Endothelial cell of umbilical vein (primary cell): ENCODE data around the gene ZC4H2. TPM values are rescaled to one million over a fixed set of nuclear protein-coding genes. Genes with fewer than 3 reads are reported as not detected.

Source experiments
- BruUV-seq: library from RNA; stranded (reverse); fragments of 400-500 nt; replicated peaks from 2 replicates; lab custom pipeline; 2021; lab: Mats Ljungman, UMichigan
- CTCF ChIA-PET: fragments of 300-600, 350-600 bp; sonication (Branson Sonifier 250); formaldehyde crosslinking; loops from one replicate; lab custom pipeline; 2021; ENCODE audit warnings: antibody characterized with exemption, inconsistent platforms; lab: Charles Lee
- POLR2A ChIA-PET: fragments of 300-600, 350-600 bp; sonication (Branson Sonifier 250); formaldehyde crosslinking; loops from one replicate; lab custom pipeline; 2021; ENCODE audit warnings: antibody characterized with exemption, inconsistent platforms; lab: Charles Lee
- DNase-seq: peaks from one replicate; pipeline ENCODE4 v3.0.0-alpha.2; 2011; ENCODE audit warnings: low read depth, low spot score
- FAIRE-seq: peaks from 2 replicates; lab custom pipeline; 2011; peaks lifted over from hg19 to GRCh38; lab: Jason Lieb, UNC
- H2AFZ ChIP-seq: 2 replicates; pipeline ENCODE4 v1.6.0; 2012; ENCODE audit warnings: low read depth, low read length, control low read depth, inconsistent platforms
- H3K27ac ChIP-seq: 2 replicates; pipeline ENCODE4 v1.5.1; 2011; ENCODE audit warnings: low read depth, mild to moderate bottlenecking, control low read depth, low read length, moderate library complexity; ENCODE audit not compliant: insufficient read depth
- H3K27me3 ChIP-seq, 2 experiments: 2 replicates each; pipeline versions ENCODE4 v1.6.0 to v1.6.1; 2011; ENCODE audit warnings: low read length in 2 of 2, mixed read lengths in 1 of 2; ENCODE audit not compliant: control insufficient read depth in 2 of 2, insufficient read depth in 2 of 2
- H3K36me3 ChIP-seq, 2 experiments: 2 replicates in 1 of 2; 3 replicates in 1 of 2; pipeline ENCODE4 v1.5.1; 2011; ENCODE audit warnings: low read length in 2 of 2, mild to moderate bottlenecking in 1 of 2, moderate library complexity in 1 of 2; ENCODE audit not compliant: control insufficient read depth in 2 of 2, insufficient read depth in 2 of 2; ENCODE audit errors: extremely low read depth in 1 of 2
- H3K4me1 ChIP-seq: 3 replicates; pipeline ENCODE4 v1.5.1; 2011; ENCODE audit warnings: mild to moderate bottlenecking, low read length; ENCODE audit not compliant: control insufficient read depth, insufficient read depth; ENCODE audit errors: extremely low read depth
- H3K4me2 ChIP-seq: 2 replicates; pipeline ENCODE4 v1.6.1; 2011; ENCODE audit warnings: low read length, control low read depth, mixed read lengths; ENCODE audit not compliant: insufficient read depth
- H3K4me3 ChIP-seq, 3 experiments: fragments of 200-600 bp in 1 of 3; sonication (generic), shearing (Covaris generic) in 1 of 3; replicated peaks in 1 of 3; 2 replicates each; pipeline ENCODE4 v1.5.1; 2011 to 2016; ENCODE audit warnings: control low read depth in 3 of 3, low read length in 3 of 3, mild to moderate bottlenecking in 2 of 3, inconsistent platforms in 1 of 3, low read depth in 1 of 3, moderate library complexity in 1 of 3; ENCODE audit not compliant: insufficient read depth in 1 of 3
- H3K79me2 ChIP-seq: 2 replicates; pipeline ENCODE4 v1.6.0; 2012; ENCODE audit warnings: low read length, inconsistent platforms; ENCODE audit not compliant: control insufficient read depth, insufficient read depth
- H3K9ac ChIP-seq: replicated peaks from 2 replicates; pipeline ENCODE3; 2011; ENCODE audit warnings: low read length, control low read depth; ENCODE audit not compliant: insufficient read depth; ENCODE audit errors: extremely low read depth
- H3K9me1 ChIP-seq: replicated peaks from 3 replicates; pipeline ENCODE4 v1.6.0; 2011; ENCODE audit warnings: mild to moderate bottlenecking, low read length; ENCODE audit not compliant: control insufficient read depth, insufficient read depth; ENCODE audit errors: extremely low read depth
- H3K9me3 ChIP-seq: replicated peaks from 2 replicates; pipeline ENCODE4 v1.5.1; 2012; ENCODE audit warnings: low read length, inconsistent platforms; ENCODE audit not compliant: control insufficient read depth, insufficient read depth
- H4K20me1 ChIP-seq: replicated peaks from 2 replicates; pipeline ENCODE3; 2011; ENCODE audit warnings: mild to moderate bottlenecking, low read length; ENCODE audit not compliant: control insufficient read depth, insufficient read depth; ENCODE audit errors: extremely low read depth
- EZH2 ChIP-seq: IDR thresholded peaks from 2 replicates; pipeline ENCODE4 v1.6.1; 2012; ENCODE audit warnings: borderline replicate concordance, low read depth, mild to moderate bottlenecking, moderate library complexity, low read length, inconsistent platforms; ENCODE audit not compliant: severe bottlenecking
- FOS ChIP-seq: IDR thresholded peaks from 2 replicates; pipeline ENCODE4 v1.6.1; 2011; ENCODE audit warnings: mild to moderate bottlenecking, low read length, moderate library complexity, borderline replicate concordance; ENCODE audit not compliant: insufficient read depth
- MYC ChIP-seq: IDR thresholded peaks from one replicate; pipeline ENCODE4 v1.6.1; 2011; ENCODE audit warnings: mild to moderate bottlenecking, low read depth, low read length
- dilution Hi-C: fragments of 300-500 bp; cut with MboI; formaldehyde crosslinking; loops from one replicate; pipeline ENCODE4 v1.15.0; 2019; ENCODE audit warnings: low sequenced_read_pairs; ENCODE audit not compliant: extremely low pct_ligation_motif_present
- intact Hi-C: fragments of 100-400 bp; cut with micrococcal nuclease; formaldehyde crosslinking; loops from one replicate; pipeline ENCODE4 v1.10.0; 2022
- polyA plus RNA-seq, 4 experiments: library from polyadenylated mRNA; depleted of rRNA in 3 of 4; stranded (reverse) in 3 of 4; unstranded in 1 of 4; fragments of >200 nt; gene quantifications; 2 replicates each; pipeline versions ENCODE4 v1.2.1 to v1.2.3, GENCODE V29; 2011 to 2012; ENCODE audit warnings: missing spikeins in 1 of 4
- total RNA-seq: library from RNA; stranded (reverse); gene quantifications from 2 replicates; pipeline ENCODE4 v1.2.3, GENCODE V29; 2021
- TF ChIP-seq, protein P1 (sequence below): IDR thresholded peaks from 2 replicates; pipeline ENCODE4 v1.6.1; 2011; ENCODE audit not compliant: insufficient read depth, insufficient read length
- TF ChIP-seq, protein P2 (sequence below), 2 donors: IDR thresholded peaks; 1 replicate in 1 of 2; 2 replicates in 1 of 2; pipeline ENCODE4 v1.5.1; 2011; ENCODE audit warnings: low read length in 2 of 2, mild to moderate bottlenecking in 2 of 2, moderate library complexity in 2 of 2, control low read depth in 1 of 2, inconsistent platforms in 1 of 2, low read depth in 1 of 2; ENCODE audit not compliant: insufficient read depth in 1 of 2; ENCODE audit errors: extremely low read depth in 1 of 2

ZC4H2 gene
- total and polyA plus RNA-seq, 2 donors (not counting 3 experiments of a cell fraction or from before 2014, with no cell fraction given) = 12.8 TPM

DNA sequence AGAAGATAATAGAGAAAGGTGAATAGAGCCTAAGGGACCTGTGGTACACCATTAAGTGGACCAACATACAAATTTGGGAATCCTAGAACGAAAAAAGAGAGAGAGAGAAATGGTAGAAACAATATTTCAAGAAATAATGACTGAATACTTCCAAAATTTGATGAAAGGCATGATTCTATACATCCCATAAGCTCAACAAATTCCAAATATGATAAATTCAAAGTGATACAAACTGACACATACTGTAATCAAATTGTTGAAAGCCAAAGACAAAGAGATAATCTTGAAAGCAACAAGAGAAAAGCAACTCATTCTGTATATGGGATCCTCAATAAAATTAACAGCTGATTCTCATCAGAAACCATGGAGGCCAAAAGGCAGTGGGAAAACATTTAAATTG lies 20.6 kb upstream of the ZC4H2 start:
- H3K4me2 ChIP-seq = no peak overlapping the region
- no peaks in the 10 kb centered on the region for H3K4me1 ChIP-seq
- dilution Hi-C loops = no loop called here
- DNase-seq (no peak), FAIRE-seq (no peak)
- no peak overlapping the region for H3K4me3 ChIP-seq
- H4K20me1 ChIP-seq = no peaks in the 10 kb centered on the region
- no peaks in the 10 kb centered on the region for H3K9me1 ChIP-seq
- no peaks in the 10 kb centered on the region for H3K79me2 ChIP-seq
- intact Hi-C loops = no loop called here
- no peaks in the 10 kb centered on the region for H3K36me3 ChIP-seq
- H3K27me3 ChIP-seq = no peaks in the 10 kb centered on the region
- POLR2A ChIA-PET = no interaction called here
- H3K27ac ChIP-seq = no peak overlapping the region
- no TSS peak for BruUV-seq
- TF ChIP-seq, protein P1, sequence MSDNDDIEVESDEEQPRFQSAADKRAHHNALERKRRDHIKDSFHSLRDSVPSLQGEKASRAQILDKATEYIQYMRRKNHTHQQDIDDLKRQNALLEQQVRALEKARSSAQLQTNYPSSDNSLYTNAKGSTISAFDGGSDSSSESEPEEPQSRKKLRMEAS = no peak
- CTCF ChIA-PET = no interaction called here
- H3K9ac ChIP-seq = no peak overlapping the region
- H3K9me3 ChIP-seq = no peaks in the 10 kb centered on the region
- H2AFZ ChIP-seq = no peak overlapping the region

DNA sequence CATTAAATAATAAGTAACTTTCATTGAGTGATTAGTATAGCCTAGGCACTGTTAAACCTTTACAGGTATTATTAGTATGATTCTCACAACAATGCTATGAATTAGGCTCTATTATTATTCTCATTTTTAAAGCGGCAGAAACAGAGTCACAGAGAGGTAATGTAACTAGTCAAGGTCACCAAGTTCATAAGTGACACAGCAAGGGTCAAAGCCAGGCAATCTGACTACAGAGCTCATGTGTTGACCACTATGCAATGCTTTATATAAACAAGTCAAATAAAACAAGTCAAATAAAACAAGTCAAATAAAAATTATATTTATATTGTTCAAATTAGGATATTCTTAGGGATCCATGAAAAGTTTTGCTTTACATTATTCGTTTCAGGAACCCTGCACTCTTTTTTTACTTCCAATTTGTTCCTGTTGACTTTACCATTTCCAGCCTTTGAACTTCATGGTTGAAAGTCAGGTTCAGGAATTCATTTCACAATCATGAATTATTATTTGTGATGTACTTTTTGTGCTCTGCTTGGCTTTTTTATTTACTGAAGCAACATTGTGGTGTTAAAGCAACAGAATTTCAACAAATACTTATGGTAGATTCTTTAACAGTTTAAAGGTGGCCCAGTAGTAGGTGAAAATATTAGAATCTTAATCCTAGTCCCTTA lies 18.0 kb upstream of the ZC4H2 start:
- no peaks in the 10 kb centered on the region for H4K20me1 ChIP-seq
- no TSS peak for BruUV-seq
- no peaks in the 10 kb centered on the region for H3K9me1 ChIP-seq
- no peak for DNase-seq
- no peak overlapping the region for H3K27ac ChIP-seq
- dilution Hi-C loops (no loop called here), intact Hi-C loops (no loop called here)
- H3K4me1 ChIP-seq = no peaks in the 10 kb centered on the region
- H3K36me3 ChIP-seq = no peaks in the 10 kb centered on the region
- no peak overlapping the region for H3K4me2 ChIP-seq
- no peak overlapping the region for H2AFZ ChIP-seq
- H3K79me2 ChIP-seq = no peaks in the 10 kb centered on the region
- ChIA-PET POLR2A (no interaction called here), CTCF (no interaction called here)
- FAIRE-seq = no peak
- no peaks in the 10 kb centered on the region for H3K9me3 ChIP-seq
- H3K27me3 ChIP-seq = no peaks in the 10 kb centered on the region
- H3K4me3 ChIP-seq = no peak overlapping the region
- no peak overlapping the region for H3K9ac ChIP-seq
- TF ChIP-seq FOS (no peak), EZH2 (no peak), MYC (no peak)
- TF ChIP-seq, protein P2, sequence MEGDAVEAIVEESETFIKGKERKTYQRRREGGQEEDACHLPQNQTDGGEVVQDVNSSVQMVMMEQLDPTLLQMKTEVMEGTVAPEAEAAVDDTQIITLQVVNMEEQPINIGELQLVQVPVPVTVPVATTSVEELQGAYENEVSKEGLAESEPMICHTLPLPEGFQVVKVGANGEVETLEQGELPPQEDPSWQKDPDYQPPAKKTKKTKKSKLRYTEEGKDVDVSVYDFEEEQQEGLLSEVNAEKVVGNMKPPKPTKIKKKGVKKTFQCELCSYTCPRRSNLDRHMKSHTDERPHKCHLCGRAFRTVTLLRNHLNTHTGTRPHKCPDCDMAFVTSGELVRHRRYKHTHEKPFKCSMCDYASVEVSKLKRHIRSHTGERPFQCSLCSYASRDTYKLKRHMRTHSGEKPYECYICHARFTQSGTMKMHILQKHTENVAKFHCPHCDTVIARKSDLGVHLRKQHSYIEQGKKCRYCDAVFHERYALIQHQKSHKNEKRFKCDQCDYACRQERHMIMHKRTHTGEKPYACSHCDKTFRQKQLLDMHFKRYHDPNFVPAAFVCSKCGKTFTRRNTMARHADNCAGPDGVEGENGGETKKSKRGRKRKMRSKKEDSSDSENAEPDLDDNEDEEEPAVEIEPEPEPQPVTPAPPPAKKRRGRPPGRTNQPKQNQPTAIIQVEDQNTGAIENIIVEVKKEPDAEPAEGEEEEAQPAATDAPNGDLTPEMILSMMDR (IDR thresholded peaks at IDR 0.05; ENCODE audit: extremely low read depth in 1 of 2, insufficient read depth in 1 of 2, low read depth in 1 of 2, low read length in 2 of 2) = no peak
